GM12878 (cell line): ENCODE results near the gene EVX1. TPM values are rescaled to one million over a fixed set of nuclear protein-coding genes. Genes with fewer than 3 reads are reported as not detected.

Source experiments
- ATAC-seq: fragments of 200-7000 bp; cut with Tn5 transposase; 3 replicates; pipeline ENCODE4 v1.9.1; 2020; ENCODE audit warnings: mild to moderate bottlenecking, moderate library complexity
- BruUV-seq: library from RNA; stranded (reverse); fragments of 400-500 nt; replicated peaks from 2 replicates; lab custom pipeline; 2021; lab: Mats Ljungman, UMichigan
- CTCF ChIA-PET: fragments of 300-600 bp; sonication (Branson Sonifier 250); formaldehyde crosslinking; extraction: SDS; loops from one replicate; lab custom pipeline; 2021; ENCODE audit warnings: inconsistent platforms; lab: Yijun Ruan, JAX
- POLR2A ChIA-PET: fragments of 350-600 bp; formaldehyde crosslinking; extraction: SDS; loops from one replicate; lab custom pipeline; 2021; ENCODE audit warnings: inconsistent platforms; lab: Charles Lee
- RAD21 ChIA-PET: fragments of 300-600 bp; sonication (Branson Sonifier 250); formaldehyde crosslinking; loops from one replicate; lab custom pipeline; 2023; ENCODE audit warnings: antibody characterized with exemption; ENCODE audit not compliant: unreplicated experiment; lab: Charles Lee
- SMC1A ChIA-PET: fragments of 300-600 bp; sonication (Branson Sonifier 250); formaldehyde crosslinking; loops from one replicate; lab custom pipeline; 2023; ENCODE audit not compliant: unreplicated experiment, uncharacterized antibody; lab: Charles Lee
- DNase-seq: peaks from one replicate; pipeline ENCODE4 v3.0.0-alpha.2; 2011; ENCODE audit warnings: low read depth, low spot score
- FAIRE-seq: peaks from 3 replicates; lab custom pipeline; 2011; peaks lifted over from hg19 to GRCh38; lab: Jason Lieb, UNC
- H2AFZ ChIP-seq: 2 replicates; pipeline ENCODE4 v1.6.0; 2011; ENCODE audit warnings: low read depth, low read length, control low read depth; ENCODE audit not compliant: control insufficient read depth
- H3K27ac ChIP-seq: 2 replicates; pipeline ENCODE4 v1.5.1; 2011; ENCODE audit warnings: control low read depth; ENCODE audit not compliant: control insufficient read depth, insufficient read depth
- H3K27me3 ChIP-seq, 2 experiments: replicated peaks in 1 of 2; 2 replicates each; pipeline versions ENCODE4 v1.6.0 to v1.6.1; 2011; ENCODE audit warnings: low read length in 1 of 2; ENCODE audit not compliant: control insufficient read depth in 2 of 2, insufficient read depth in 2 of 2
- H3K36me3 ChIP-seq, 2 experiments: 2 replicates each; pipeline ENCODE4 v1.5.1; 2011; ENCODE audit warnings: low read length in 1 of 2; ENCODE audit not compliant: control insufficient read depth in 2 of 2, insufficient read depth in 2 of 2
- H3K4me1 ChIP-seq: 2 replicates; pipeline ENCODE4 v1.6.1; 2011; ENCODE audit warnings: mild to moderate bottlenecking, low read length, moderate library complexity, mixed read lengths; ENCODE audit not compliant: control insufficient read depth, insufficient read depth
- H3K4me2 ChIP-seq: 2 replicates; pipeline ENCODE4 v1.6.0; 2011; ENCODE audit warnings: control low read depth; ENCODE audit not compliant: control insufficient read depth, insufficient read depth
- H3K4me3 ChIP-seq: fragments of 200-600 bp; sonication (generic); 2 replicates; pipeline ENCODE4 v1.5.1; 2016
- H3K79me2 ChIP-seq: 2 replicates; pipeline ENCODE4 v1.6.0; 2011; ENCODE audit warnings: low read length; ENCODE audit not compliant: control insufficient read depth, insufficient read depth
- H3K9ac ChIP-seq: 2 replicates; pipeline ENCODE4 v1.8.0; 2011; ENCODE audit warnings: low read length, control low read depth, mixed read lengths; ENCODE audit not compliant: control insufficient read depth, insufficient read depth
- H3K9me3 ChIP-seq: replicated peaks from 3 replicates; pipeline ENCODE4 v1.5.1; 2011; ENCODE audit warnings: mild to moderate bottlenecking, low read length; ENCODE audit not compliant: control insufficient read depth, insufficient read depth
- H4K20me1 ChIP-seq: 2 replicates; pipeline ENCODE4 v1.6.0; 2011; ENCODE audit not compliant: control insufficient read depth, insufficient read depth
- BACH1 ChIP-seq: fragments of 450-650 bp; IDR thresholded peaks from 2 replicates; pipeline ENCODE4 v1.6.1; 2017; ENCODE audit warnings: mild to moderate bottlenecking, borderline replicate concordance
- CEBPB ChIP-seq, 2 experiments: fragments of 150-350 bp in 1 of 2; IDR thresholded peaks; 2 replicates each; pipeline ENCODE4 v1.6.1; 2012 to 2014; ENCODE audit warnings: low read depth in 2 of 2, low read length in 2 of 2, borderline replicate concordance in 1 of 2, inconsistent platforms in 1 of 2
- CHD1 ChIP-seq: IDR thresholded peaks from 2 replicates; pipeline ENCODE4 v1.6.1; 2012; ENCODE audit warnings: low read depth, low read length, improper control_type of control experiment
- ESRRA ChIP-seq: IDR thresholded peaks from 2 replicates; pipeline ENCODE4 v1.6.1; 2012; ENCODE audit warnings: mild to moderate bottlenecking, low read length, improper control_type of control experiment
- FOXM1 ChIP-seq: IDR thresholded peaks from 2 replicates; pipeline ENCODE4 v1.6.1; 2012; ENCODE audit warnings: low read depth, mild to moderate bottlenecking, inconsistent platforms, low read length, moderate library complexity
- GATAD2B ChIP-seq: fragments of 450-650 bp; conservative IDR thresholded peaks from 2 replicates; pipeline ENCODE4 v1.6.1; 2017; ENCODE audit warnings: low read depth, mild to moderate bottlenecking, moderate library complexity
- HDAC2 ChIP-seq: fragments of 200-600 bp; sonication (generic); IDR thresholded peaks from 2 replicates; pipeline ENCODE4 v1.6.1; 2017
- MAX ChIP-seq: IDR thresholded peaks from 2 replicates; pipeline ENCODE4 v1.6.1; 2012; ENCODE audit warnings: low read depth, low read length, improper control_type of control experiment
- MTA3 ChIP-seq: IDR thresholded peaks from 2 replicates; pipeline ENCODE4 v1.6.1; 2012; ENCODE audit warnings: low read length, inconsistent platforms, borderline replicate concordance
- NR2C2 ChIP-seq: IDR thresholded peaks from 2 replicates; pipeline ENCODE4 v1.6.1; 2011; ENCODE audit warnings: borderline replicate concordance, low read depth; ENCODE audit not compliant: control insufficient read depth, insufficient read length
- NRF1 ChIP-seq: conservative IDR thresholded peaks from 2 replicates; pipeline ENCODE4 v1.6.1; 2011; ENCODE audit warnings: mild to moderate bottlenecking, low read depth, low read length, improper control_type of control experiment
- PBX3 ChIP-seq: IDR thresholded peaks from 2 replicates; pipeline ENCODE4 v1.6.1; 2011; ENCODE audit warnings: mild to moderate bottlenecking, low read depth, low read length, moderate library complexity; ENCODE audit not compliant: insufficient replicate concordance
- SMAD1 ChIP-seq: fragments of 450-650 bp; IDR thresholded peaks from 2 replicates; pipeline ENCODE4 v1.6.1; 2018; ENCODE audit warnings: mild to moderate bottlenecking, low read depth; ENCODE audit not compliant: partially characterized antibody
- SMARCA5 ChIP-seq: fragments of 450-650 bp; IDR thresholded peaks from 2 replicates; pipeline ENCODE4 v1.6.1; 2017; ENCODE audit warnings: mild to moderate bottlenecking
- SPI1 ChIP-seq: IDR thresholded peaks from 2 replicates; pipeline ENCODE4 v1.6.1; 2011; ENCODE audit warnings: low read depth, mild to moderate bottlenecking, low read length, moderate library complexity, borderline replicate concordance; ENCODE audit not compliant: insufficient read depth
- SUPT20H ChIP-seq: IDR thresholded peaks from 2 replicates; pipeline ENCODE4 v1.6.1; 2011; ENCODE audit warnings: low read depth, mild to moderate bottlenecking, low read length, moderate library complexity, borderline replicate concordance; ENCODE audit not compliant: control insufficient read depth
- ZNF217 ChIP-seq: fragments of 450-650 bp; IDR thresholded peaks from 2 replicates; pipeline ENCODE4 v1.6.1; 2017; ENCODE audit warnings: antibody characterized with exemption, mild to moderate bottlenecking
- WGBS: methylation state at CpG from one replicate; pipeline ENCODE4 v1.1.6; 2016; ENCODE audit warnings: low lambda C conversion rate; ENCODE audit not compliant: insufficient replicate concordance, insufficient coverage; ENCODE audit errors: missing lambda C conversion rate; 5-methylcytosine and 5-hydroxymethylcytosine counted together
- in situ Hi-C: fragments of 300-500 bp; cut with MboI; formaldehyde crosslinking; loops from 9 replicates; pipeline ENCODE4 v1.14.3; 2018; ENCODE audit warnings: mixed read lengths
- intact Hi-C: fragments of 100-400 bp; cut with micrococcal nuclease; formaldehyde crosslinking; loops from one replicate; pipeline ENCODE4 v1.14.2; 2022; ENCODE audit not compliant: unreplicated experiment
- polyA plus RNA-seq, 11 experiments: library from polyadenylated mRNA; depleted of rRNA in 4 of 11; unstranded in 6 of 11; stranded (reverse) in 5 of 11; fragments of >200 nt; fragmentation: Nextera tagmentation in 4 of 11; fragmentation: Illumina TruSeq in 1 of 11; extraction: Ambion mirVana in 4 of 11; extraction: Trizol in 1 of 11; gene quantifications; 1 replicate in 1 of 11; 2 replicates in 10 of 11; pipeline versions ENCODE4 v1.2.1 to v1.2.3, GENCODE V29; 2011 to 2016; ENCODE audit warnings: inconsistent platforms in 2 of 11, missing spikeins in 2 of 11, low read depth in 1 of 11
- total RNA-seq, 4 experiments: library from RNA; depleted of rRNA in 3 of 4; stranded (reverse); fragments of >200 nt in 3 of 4; fragmentation: Illumina TruSeq in 1 of 4; extraction: Trizol in 1 of 4; gene quantifications; 2 replicates each; pipeline versions ENCODE4 v1.2.1 to v1.2.3, GENCODE V29; 2013 to 2021

EVX1 gene
- total and polyA plus RNA-seq, 10 of the 15 experiments (the other 5 are each of a cell fraction or from before 2014, with no cell fraction given) = not detected

- Histone ChIP-seq H3K79me2 (no peaks in the 10 kb centered on the region), H4K20me1 (no peaks in the 10 kb centered on the region), H3K36me3 (no peaks in the 10 kb centered on the region), H3K27ac (no peak overlapping the region), H3K4me2 (no peak overlapping the region), H3K27me3 (peaks cover 8 to 15% of the 10 kb centered on the region in 2 experiments), H3K9ac (no peak overlapping the region), H3K4me1 (no peaks in the 10 kb centered on the region), H2AFZ (no peak overlapping the region), H3K9me3 (no peaks in the 10 kb centered on the region; the same call in 2 of the 3 replicates), H3K4me3 (no peak overlapping the region)
- no peak for ATAC-seq
- BruUV-seq = no TSS peak
- TF ChIP-seq SPI1 (peak; percentile 37; the same call in 1 of the 2 replicates), ESRRA (no peak)
- 0% methylated on average over 1 of the region's 1 CpG for WGBS
- POLR2A ChIA-PET = no interaction called here
- no peak for DNase-seq
- CTCF ChIA-PET = no interaction called here
- intact Hi-C loops (no loop called here), in situ Hi-C loops (no loop called here)
- no peak for FAIRE-seq
- SMC1A ChIA-PET = no interaction called here
- RAD21 ChIA-PET = no interaction called here
Measured at GRCh38 chr7:27254625-27255024, 12.0 kb downstream of the EVX1 start.

- in situ Hi-C loops (no loop called here), intact Hi-C loops (no loop called here)
- 38% methylated on average over 5 of the region's 5 CpGs for WGBS
- CTCF ChIA-PET = interaction anchor here (0.6 to 1.2 kb wide), 2 partner anchors 514 to 1072 kb away, joined by 3 read pairs; no protein-coding TSS in a partner anchor
- no peak overlapping the region for H3K9ac ChIP-seq
- H3K4me2 ChIP-seq = no peak overlapping the region
- SMC1A ChIA-PET = no interaction called here
- ATAC-seq (no peak), FAIRE-seq (no peak), DNase-seq (no peak)
- no peaks in the 10 kb centered on the region for H4K20me1 ChIP-seq
- no peaks in the 10 kb centered on the region for H3K36me3 ChIP-seq
- RAD21 ChIA-PET = interaction anchor here (0.7 kb wide), 1 partner anchor 315 kb away, joined by 4 read pairs; no protein-coding TSS in a partner anchor
- BruUV-seq = no TSS peak
- H3K79me2 ChIP-seq = no peaks in the 10 kb centered on the region
- no peak overlapping the region for H2AFZ ChIP-seq
- no peaks in the 10 kb centered on the region for H3K27me3 ChIP-seq
- no peaks in the 10 kb centered on the region for H3K4me1 ChIP-seq
- H3K4me3 ChIP-seq = no peak overlapping the region
- H3K27ac ChIP-seq = no peak overlapping the region
- POLR2A ChIA-PET = no interaction called here
- H3K9me3 ChIP-seq = no peaks in the 10 kb centered on the region
- TF ChIP-seq PBX3 (no peak), CHD1 (no peak), NRF1 (no peak), NR2C2 (no peak), SMARCA5 (no peak), SMAD1 (no peak), HDAC2 (no peak), MTA3 (no peak), MAX (no peak), GATAD2B (no peak), ZNF217 (no peak), SUPT20H (no peak), CEBPB (IDR thresholded peaks at IDR 0.05; ENCODE audit: borderline replicate concordance in 1 of 2, low read depth in 2 of 2, low read length in 2 of 2) (no peak), FOXM1 (no peak), BACH1 (no peak)
Measured at GRCh38 chr7:27260211-27260610, 17.6 kb downstream of the EVX1 start.
